Inferior parietal cortex (tissue), 1 donor: ENCODE results near the gene CASP2.
"Not testable (repeated sequence)": the region's sequence is repeated elsewhere in the genome, so short reads cannot be mapped to it uniquely, and the experiment has no call there.

Source experiments
- DNase-seq: peaks from one replicate; pipeline ENCODE4 v3.0.0-alpha.2; 2016; ENCODE audit errors: extremely low spot score

Gene CASP2

GRCh38 chr7:143264196-143264568, 24.0 kb upstream of the CASP2 start:
- not testable (repeated sequence) for DNase-seq

- no peak for DNase-seq
These were observed 23.0 kb upstream of the CASP2 start for GRCh38 chr7:143265017-143265693.

GRCh38 chr7:143269251-143269650, 18.9 kb upstream of the CASP2 start:
- no peak for DNase-seq

- no peak for DNase-seq
These were observed 16.9 kb upstream of the CASP2 start for GRCh38 chr7:143271240-143271639.

- DNase-seq: no peak
These were observed 15.3 kb upstream of the CASP2 start for GRCh38 chr7:143272871-143273270.

- DNase-seq: peak; percentile 90
These were observed 8.7 kb upstream of the CASP2 start for GRCh38 chr7:143279186-143280098.

GRCh38 chr7:143280160-143280559, 8.0 kb upstream of the CASP2 start:
- DNase-seq: no peak

- no peak for DNase-seq
These were observed 7.6 kb upstream of the CASP2 start for GRCh38 chr7:143280566-143280965.

GRCh38 chr7:143281529-143281928, 6.6 kb upstream of the CASP2 start:
- DNase-seq: no peak

GRCh38 chr7:143282124-143282523, 6.0 kb upstream of the CASP2 start:
- DNase-seq: no peak

- DNase-seq: no peak
These were observed 4.8 kb upstream of the CASP2 start for GRCh38 chr7:143283381-143283780.

GRCh38 chr7:143284591-143285469, 3.3 kb upstream of the CASP2 start, which contains the start of gene TMEM139:
TMEM139 (plus strand) TSS chr7:143284958; CDS start chr7:143285958, 1,000 bp downstream.
- DNase-seq: no peak

- DNase-seq: no peak
These were observed 2.7 kb upstream of the CASP2 start for GRCh38 chr7:143285470-143285778.

- DNase-seq: peak; percentile 78
These were observed 2.2 kb upstream of the CASP2 start for GRCh38 chr7:143285806-143286521.

GRCh38 chr7:143286522-143286890, 1.6 kb upstream of the CASP2 start:
- no peak for DNase-seq

GRCh38 chr7:143287339-143287934, 714 bp upstream of the CASP2 start:
- no peak for DNase-seq

- no peak for DNase-seq
These were observed 685 bp downstream of the CASP2 start for GRCh38 chr7:143288836-143289235.

GRCh38 chr7:143289421-143289820, 1.3 kb downstream of the CASP2 start:
- no peak for DNase-seq

- not testable (repeated sequence) for DNase-seq
These were observed 1.7 kb downstream of the CASP2 start for GRCh38 chr7:143289888-143290287.

- no peak for DNase-seq
These were observed 2.1 kb downstream of the CASP2 start for GRCh38 chr7:143290293-143290692.

- no peak for DNase-seq
These were observed 4.7 kb downstream of the CASP2 start for GRCh38 chr7:143292876-143293275.
